GM19455 (cell line): ENCODE data around the gene ARHGEF10L.

ENCODE experiments used
- ATAC-seq: cut with Tn5 transposase; IDR thresholded peaks from one replicate; pipeline ENCODE4 v1.9.1; 2021; ENCODE audit not compliant: unreplicated experiment

ARHGEF10L gene

DNA sequence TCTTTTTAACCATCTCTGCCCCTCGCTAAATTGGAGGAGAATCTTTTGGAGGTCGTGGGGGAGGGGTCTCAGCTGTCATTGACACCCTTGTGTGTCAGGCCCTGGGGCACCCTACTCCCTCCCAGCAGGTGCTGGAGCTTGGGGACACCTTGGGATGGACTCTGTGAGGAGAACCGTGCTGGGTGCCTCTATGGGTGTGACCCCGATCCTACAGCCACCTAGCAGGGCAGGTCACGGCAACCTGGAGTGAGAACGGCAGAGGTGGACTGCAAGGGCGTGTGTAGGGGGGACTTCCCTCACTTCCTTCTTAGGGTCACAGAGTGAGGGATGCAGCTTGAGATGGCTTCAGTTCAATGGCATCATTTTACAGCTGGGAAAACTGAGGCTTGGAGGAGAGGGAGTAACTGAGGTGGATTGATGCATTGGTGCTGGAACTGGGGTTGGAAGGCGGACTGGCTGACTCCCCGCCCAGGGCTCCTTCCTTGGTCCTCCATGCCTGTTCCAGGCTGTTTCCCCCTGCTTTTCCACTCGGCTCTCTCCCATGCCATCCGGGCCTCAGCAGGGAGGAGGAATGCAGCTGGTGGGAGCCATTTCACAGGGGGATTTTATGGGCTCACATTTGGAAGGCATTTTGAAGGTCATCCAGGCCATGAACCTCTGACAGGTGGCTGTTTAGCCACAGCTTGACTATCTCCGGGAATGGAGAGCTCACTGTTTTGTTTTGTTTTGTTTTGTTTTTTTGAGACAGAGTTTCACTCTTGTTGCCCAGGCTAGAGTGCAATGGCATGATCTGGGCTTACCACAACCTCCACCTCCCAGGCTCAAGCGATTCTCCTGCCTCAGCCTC is 18.8 kb upstream of the ARHGEF10L start:
- no peak for ATAC-seq

- ATAC-seq, result no peak
Observed at GRCh38 chr1:17521946-17522612, 17.4 kb upstream of the ARHGEF10L start.

DNA sequence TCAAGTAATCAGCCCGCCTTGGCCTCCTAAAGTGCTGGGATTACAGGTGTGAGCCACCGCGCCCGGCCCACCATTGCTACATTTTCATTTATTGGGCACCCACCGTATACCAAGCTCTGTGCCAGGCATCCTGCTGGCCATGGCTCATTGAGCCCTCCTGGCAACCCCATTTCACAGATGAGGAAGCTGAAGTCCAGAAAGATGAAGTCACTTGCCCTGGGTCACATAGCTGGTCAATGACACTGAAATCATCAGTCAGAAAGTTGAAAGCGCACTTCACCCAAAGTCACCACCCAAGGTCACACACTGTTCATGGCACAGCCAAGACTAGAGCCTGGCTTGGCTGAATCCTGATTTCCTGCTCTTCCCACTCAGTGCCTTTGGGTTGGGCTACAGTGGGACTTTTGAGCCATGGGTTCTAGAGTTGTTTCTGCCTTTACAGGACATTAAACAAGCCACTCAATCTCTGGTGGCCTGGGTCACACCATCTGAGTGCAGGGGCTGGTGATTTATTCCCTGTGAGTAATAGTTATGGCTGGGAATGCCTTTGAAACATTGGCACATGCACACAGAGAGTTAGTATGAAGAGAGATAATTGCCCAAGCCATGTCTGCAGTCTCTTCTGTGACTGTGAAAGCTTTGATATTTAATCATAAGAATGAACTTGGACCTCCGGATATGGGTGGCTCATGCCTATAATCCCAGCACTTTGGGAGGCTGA is 16.0 kb upstream of the ARHGEF10L start:
- ATAC-seq, result no peak

- ATAC-seq, result no peak
Observed at GRCh38 chr1:17524645-17525044, 14.9 kb upstream of the ARHGEF10L start.

GRCh38 chr1:17525996-17526686 is 13.4 kb upstream of the ARHGEF10L start:
- no peak for ATAC-seq

- ATAC-seq, result no peak
Observed at GRCh38 chr1:17527036-17527914, 12.2 kb upstream of the ARHGEF10L start.

DNA sequence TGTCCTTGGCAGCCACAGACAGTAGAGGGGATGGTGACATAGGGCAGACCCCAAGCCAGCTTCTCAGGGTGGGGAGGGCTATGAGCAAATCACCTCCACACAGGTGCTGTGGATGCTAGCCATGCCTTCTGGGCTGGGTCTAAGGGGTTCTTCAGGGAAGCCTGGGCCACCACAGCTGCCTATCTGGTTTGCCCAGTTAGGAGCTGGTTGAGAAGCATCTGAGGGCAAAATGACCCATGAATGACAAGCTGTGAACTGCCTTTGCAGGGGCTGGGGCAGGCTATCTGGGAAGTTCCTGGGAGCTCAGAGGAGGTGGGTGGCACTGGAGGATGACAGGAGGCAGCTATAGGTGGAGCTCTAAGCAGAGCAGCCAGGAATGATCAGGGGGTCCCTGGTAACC is 10.1 kb upstream of the ARHGEF10L start:
- no peak for ATAC-seq

- ATAC-seq, result no peak
Observed at GRCh38 chr1:17531343-17531681, 8.2 kb upstream of the ARHGEF10L start.

GRCh38 chr1:17531682-17532487 is 7.6 kb upstream of the ARHGEF10L start:
- ATAC-seq, result no peak

- no peak for ATAC-seq
Observed at GRCh38 chr1:17533201-17533600, 6.3 kb upstream of the ARHGEF10L start.

GRCh38 chr1:17535300-17535936 is 4.1 kb upstream of the ARHGEF10L start:
- ATAC-seq, result no peak

GRCh38 chr1:17538010-17538409 is 1.5 kb upstream of the ARHGEF10L start:
- ATAC-seq, result no peak

- no peak for ATAC-seq
Observed at GRCh38 chr1:17538428-17539117, 925 bp upstream of the ARHGEF10L start.

DNA sequence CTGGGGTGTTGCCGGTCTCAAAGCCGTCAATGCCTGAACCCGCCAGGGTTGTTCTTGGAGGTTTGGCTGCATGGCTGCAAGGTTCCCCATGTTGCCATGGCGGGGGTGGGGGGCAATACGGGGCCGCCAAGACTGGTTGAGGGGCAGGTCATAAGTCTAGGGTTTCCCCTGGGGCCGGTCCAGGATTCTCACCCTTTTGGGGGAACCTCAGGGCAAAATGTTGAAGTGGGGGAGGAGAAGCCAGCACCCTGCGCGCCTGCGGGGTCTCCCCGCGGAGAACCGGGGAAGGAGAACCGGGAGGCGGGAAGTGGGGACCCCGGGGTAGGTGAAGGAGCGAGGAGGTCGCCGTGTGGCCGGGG is 401 bp upstream of the ARHGEF10L start:
- no peak for ATAC-seq

DNA sequence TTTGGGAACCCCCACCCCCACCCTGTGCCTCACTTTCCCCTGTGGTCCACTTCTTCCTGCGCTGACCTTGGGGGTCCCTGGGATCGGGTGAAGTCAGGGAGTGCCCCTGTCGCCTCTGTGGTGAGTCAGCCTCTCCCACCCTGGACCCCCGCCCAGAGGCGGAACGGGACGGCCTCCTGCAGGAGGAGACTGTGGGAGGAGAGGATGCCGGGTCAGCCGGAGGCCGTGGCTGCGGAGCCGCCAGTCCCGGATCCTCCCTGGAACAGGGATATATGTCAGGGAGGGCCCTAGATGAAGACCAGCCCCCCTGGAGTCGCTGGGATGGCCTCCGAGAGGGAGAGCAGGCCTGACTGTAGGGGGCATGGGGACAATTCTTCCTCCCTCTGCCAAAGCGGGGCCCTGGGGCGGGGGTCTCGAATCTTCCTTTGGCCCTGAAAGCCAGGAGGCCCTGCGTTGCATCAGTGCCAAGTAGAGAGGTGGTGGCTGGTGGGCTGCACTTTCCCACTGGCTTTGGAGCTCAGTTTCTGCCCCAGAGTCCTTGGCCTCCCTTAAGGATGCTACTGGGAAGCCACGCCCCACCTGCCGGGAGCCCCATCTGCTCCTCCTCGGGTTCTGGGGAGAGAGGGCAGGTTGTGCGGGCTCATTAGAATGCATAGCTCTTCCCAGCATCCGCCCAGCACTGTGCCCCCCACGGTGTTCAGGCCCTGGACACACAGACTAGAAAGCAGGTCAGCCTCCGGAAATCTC is 930 bp downstream of the ARHGEF10L start:
- no peak for ATAC-seq

GRCh38 chr1:17542645-17543044 is 3.1 kb downstream of the ARHGEF10L start:
- no peak for ATAC-seq

DNA sequence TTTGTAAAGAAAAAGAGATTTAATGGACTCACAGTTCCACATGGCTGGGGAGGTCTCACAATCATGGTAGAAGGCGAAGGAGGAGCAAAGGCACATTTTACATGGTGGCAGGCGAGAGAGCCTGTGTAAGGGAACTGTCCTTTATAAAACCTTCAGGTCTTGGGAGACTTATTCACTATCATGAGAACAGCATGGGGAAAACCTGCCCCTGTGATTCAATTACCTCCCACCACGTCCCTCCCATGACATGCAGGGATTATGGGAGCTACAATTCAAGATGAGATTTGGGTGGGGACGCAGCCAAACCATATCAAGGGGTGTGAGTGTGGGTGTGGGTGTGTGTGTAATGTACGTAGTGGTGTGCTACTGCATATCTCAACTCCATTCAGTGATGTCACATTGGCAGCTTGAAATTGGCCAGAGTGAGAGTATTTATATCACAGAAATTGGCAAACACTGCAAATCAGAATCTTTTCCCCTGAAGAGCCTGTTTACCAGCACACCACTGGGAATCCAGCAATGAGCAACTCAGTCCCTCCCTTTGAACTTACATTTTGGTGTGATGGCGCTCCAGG is 5.4 kb downstream of the ARHGEF10L start:
- no peak for ATAC-seq

- no peak for ATAC-seq
Observed at GRCh38 chr1:17545356-17545755, 5.9 kb downstream of the ARHGEF10L start.
